IMR-90 (cell line): ENCODE data around the gene DSCAM. TPM values are rescaled to one million over a fixed set of nuclear protein-coding genes. Genes with fewer than 3 reads are reported as not detected.

Experiments
- ATAC-seq: fragments of 200-7000 bp; cut with Tn5 transposase; 2 replicates; pipeline ENCODE4 v1.9.1; 2020; ENCODE audit warnings: low read depth, mild to moderate bottlenecking, moderate library complexity
- BruUV-seq: library from RNA; stranded (reverse); fragments of 400-500 nt; replicated peaks from 2 replicates; lab custom pipeline; 2021; lab: Mats Ljungman, UMichigan
- CTCF ChIA-PET: fragments of 300-600 bp; formaldehyde crosslinking; extraction: SDS; loops from one replicate; lab custom pipeline; 2021; ENCODE audit warnings: antibody characterized with exemption; lab: Yijun Ruan, JAX
- POLR2A ChIA-PET: fragments of 300-600 bp; sonication (Branson Sonifier 250); formaldehyde crosslinking; loops from one replicate; lab custom pipeline; 2022; ENCODE audit warnings: antibody characterized with exemption; ENCODE audit not compliant: unreplicated experiment; lab: Charles Lee
- DNase-seq: peaks from one replicate; pipeline ENCODE4 v3.0.0; 2013
- H2AFZ ChIP-seq: replicated peaks from 2 replicates; pipeline ENCODE3; 2013; ENCODE audit warnings: low read length, mild to moderate bottlenecking; ENCODE audit not compliant: poor library complexity
- H2AK5ac ChIP-seq: 2 replicates; pipeline ENCODE4 v1.6.1; 2013; ENCODE audit warnings: low read depth, low read length, inconsistent platforms
- H2AK9ac ChIP-seq: replicated peaks from 2 replicates; pipeline ENCODE3; 2013; ENCODE audit warnings: mild to moderate bottlenecking, low read depth, low read length, moderate library complexity; ENCODE audit not compliant: poor library complexity
- H2BK120ac ChIP-seq: 2 replicates; pipeline ENCODE4 v1.6.1; 2013; ENCODE audit warnings: low read depth, low read length, inconsistent platforms
- H2BK15ac ChIP-seq: 3 replicates; pipeline ENCODE4 v1.6.1; 2013; ENCODE audit warnings: low read depth, low read length, inconsistent platforms
- H2BK20ac ChIP-seq: 2 replicates; pipeline ENCODE4 v1.6.1; 2013; ENCODE audit warnings: low read depth, mild to moderate bottlenecking, inconsistent platforms, low read length, moderate library complexity
- H2BK5ac ChIP-seq: 2 replicates; pipeline ENCODE4 v1.6.1; 2013; ENCODE audit warnings: mild to moderate bottlenecking, low read depth, low read length, inconsistent platforms; ENCODE audit not compliant: poor library complexity, severe bottlenecking
- H3K14ac ChIP-seq: replicated peaks from 2 replicates; pipeline ENCODE4 v1.6.1; 2013; ENCODE audit warnings: low read depth, low read length, inconsistent platforms
- H3K18ac ChIP-seq: 2 replicates; pipeline ENCODE4 v1.6.1; 2013; ENCODE audit warnings: low read depth, low read length, control low read depth
- H3K23ac ChIP-seq: 2 replicates; pipeline ENCODE4 v1.6.1; 2013; ENCODE audit warnings: low read depth, low read length, inconsistent platforms
- H3K27ac ChIP-seq: 2 replicates; pipeline ENCODE4 v1.5.1; 2013; ENCODE audit warnings: mild to moderate bottlenecking, control low read depth, low read length; ENCODE audit not compliant: insufficient read depth
- H3K27me3 ChIP-seq: 2 replicates; pipeline ENCODE4 v1.6.1; 2013; ENCODE audit warnings: low read length; ENCODE audit not compliant: control insufficient read depth, insufficient read depth
- H3K36me3 ChIP-seq: 2 replicates; pipeline ENCODE4 v1.6.1; 2013; ENCODE audit warnings: low read length, mixed read lengths; ENCODE audit not compliant: control insufficient read depth, insufficient read depth
- H3K4ac ChIP-seq: 2 replicates; pipeline ENCODE4 v1.6.1; 2013; ENCODE audit warnings: low read depth, low read length, inconsistent platforms
- H3K4me1 ChIP-seq: 2 replicates; pipeline ENCODE4 v1.6.1; 2013; ENCODE audit warnings: low read length, mixed read lengths; ENCODE audit not compliant: control insufficient read depth, insufficient read depth
- H3K4me2 ChIP-seq: 2 replicates; pipeline ENCODE4 v1.6.1; 2013; ENCODE audit warnings: low read depth, mild to moderate bottlenecking, control low read depth, low read length, moderate library complexity
- H3K4me3 ChIP-seq: 2 replicates; pipeline ENCODE4 v1.5.1; 2013; ENCODE audit warnings: low read depth, mild to moderate bottlenecking, control low read depth, low read length, moderate library complexity; ENCODE audit not compliant: insufficient read depth
- H3K56ac ChIP-seq: 2 replicates; pipeline ENCODE4 v1.6.1; 2013; ENCODE audit warnings: low read length, inconsistent platforms; ENCODE audit not compliant: insufficient read depth; ENCODE audit errors: extremely low read depth
- H3K79me1 ChIP-seq, 2 experiments: 2 replicates each; pipeline ENCODE4 v1.6.1; 2013; ENCODE audit warnings: low read length in 2 of 2, inconsistent platforms in 1 of 2, low read depth in 1 of 2
- H3K9ac ChIP-seq: 2 replicates; pipeline ENCODE4 v1.6.1; 2013; ENCODE audit warnings: low read depth, low read length, control low read depth
- H3K9me1 ChIP-seq: 2 replicates; pipeline ENCODE4 v1.6.1; 2013; ENCODE audit warnings: low read length, inconsistent platforms; ENCODE audit not compliant: insufficient read depth
- H3K9me3 ChIP-seq: 2 replicates; pipeline ENCODE4 v1.6.1; 2013; ENCODE audit warnings: low read length; ENCODE audit not compliant: control insufficient read depth, insufficient read depth
- H4K20me1 ChIP-seq: 2 replicates; pipeline ENCODE4 v1.6.1; 2013; ENCODE audit warnings: low read length, inconsistent platforms; ENCODE audit not compliant: insufficient read depth
- H4K5ac ChIP-seq: 2 replicates; pipeline ENCODE4 v1.6.1; 2013; ENCODE audit warnings: mild to moderate bottlenecking, low read depth, low read length, control low read depth
- H4K8ac ChIP-seq, 2 experiments: 2 replicates each; pipeline ENCODE4 v1.6.1; 2013; ENCODE audit warnings: low read depth in 2 of 2, low read length in 2 of 2, control low read depth in 1 of 2, inconsistent platforms in 1 of 2
- H4K91ac ChIP-seq: 2 replicates; pipeline ENCODE4 v1.6.1; 2013; ENCODE audit warnings: low read depth, low read length, inconsistent platforms; ENCODE audit not compliant: insufficient read depth
- BHLHE40 ChIP-seq: fragments of 150-350 bp; IDR thresholded peaks from 2 replicates; pipeline ENCODE4 v1.6.1; 2016; ENCODE audit warnings: mild to moderate bottlenecking, low read depth, low read length
- CEBPB ChIP-seq: IDR thresholded peaks from 2 replicates; pipeline ENCODE4 v1.6.1; 2012; ENCODE audit warnings: low read depth, low read length, improper control_type of control experiment
- CHD1 ChIP-seq: IDR thresholded peaks from 2 replicates; pipeline ENCODE4 v1.6.1; 2012; ENCODE audit warnings: low read depth, low read length, improper control_type of control experiment
- FOS ChIP-seq: fragments of 150-350 bp; IDR thresholded peaks from 2 replicates; pipeline ENCODE4 v1.6.1; 2016; ENCODE audit warnings: low read depth, low read length
- MAFK ChIP-seq: IDR thresholded peaks from 2 replicates; pipeline ENCODE4 v1.6.1; 2012; ENCODE audit warnings: low read depth, low read length, improper control_type of control experiment
- MAZ ChIP-seq: IDR thresholded peaks from 2 replicates; pipeline ENCODE4 v1.6.1; 2012; ENCODE audit warnings: low read depth, mild to moderate bottlenecking, low read length, improper control_type of control experiment, moderate library complexity, borderline replicate concordance
- MXI1 ChIP-seq: IDR thresholded peaks from 2 replicates; pipeline ENCODE4 v1.6.1; 2012; ENCODE audit warnings: low read depth, mild to moderate bottlenecking, low read length, moderate library complexity, borderline replicate concordance
- POLR2A ChIP-seq: IDR thresholded peaks from 2 replicates; pipeline ENCODE4 v1.6.1; 2012; ENCODE audit warnings: mild to moderate bottlenecking, low read depth, low read length
- RAD21 ChIP-seq: IDR thresholded peaks from 2 replicates; pipeline ENCODE4 v1.6.1; 2012; ENCODE audit warnings: low read length, improper control_type of control experiment
- RCOR1 ChIP-seq: IDR thresholded peaks from 2 replicates; pipeline ENCODE4 v1.6.1; 2012; ENCODE audit warnings: mild to moderate bottlenecking, low read length, improper control_type of control experiment; ENCODE audit not compliant: insufficient replicate concordance
- RFX5 ChIP-seq: IDR thresholded peaks from 2 replicates; pipeline ENCODE4 v1.8.0; 2012; ENCODE audit warnings: low read depth, mild to moderate bottlenecking, low read length, moderate library complexity
- SMC3 ChIP-seq: fragments of 150-350 bp; IDR thresholded peaks from 2 replicates; pipeline ENCODE4 v1.6.1; 2016; ENCODE audit warnings: low read depth, mild to moderate bottlenecking, antibody characterized with exemption, low read length, moderate library complexity
- whole genome bisulfite sequencing, 2 experiments: methylation state at CpG; one replicate each; pipeline versions ENCODE4 v1.1.5 to v1.1.7; 2013; ENCODE audit warnings: missing lambda C conversion rate in 2 of 2; ENCODE audit not compliant: insufficient read length in 1 of 2; ENCODE audit errors: extremely low coverage in 2 of 2; 5-methylcytosine and 5-hydroxymethylcytosine counted together
- dilution Hi-C: fragments of 300-500 bp; cut with HindIII; formaldehyde crosslinking; loops from one replicate; pipeline ENCODE4 v1.14.3; 2018; ENCODE audit warnings: low sequenced_read_pairs; ENCODE audit not compliant: unreplicated experiment
- in situ Hi-C: fragments of 300-500 bp; cut with MboI; formaldehyde crosslinking; loops from 3 replicates; pipeline ENCODE4 v1.14.3; 2019; ENCODE audit warnings: low sequenced_read_pairs, inconsistent platforms, mixed read lengths
- intact Hi-C: fragments of 100-400 bp; cut with micrococcal nuclease; formaldehyde crosslinking; loops from 2 replicates; pipeline ENCODE4 v1.10.0; 2022
- polyA plus RNA-seq, 3 experiments: library from polyadenylated mRNA; depleted of rRNA; stranded (reverse); fragments of >200 nt; gene quantifications; 2 replicates each; pipeline ENCODE4 v1.2.3, GENCODE V29; 2012; ENCODE audit warnings: low replicate concordance in 1 of 3
- total RNA-seq: library from RNA; depleted of rRNA; stranded (reverse); fragments of >200 nt; gene quantifications from 2 replicates; pipeline ENCODE4 v1.2.3, GENCODE V29; 2012
- TF ChIP-seq, protein P1 (sequence below): fragments of 150-350 bp; IDR thresholded peaks from 2 replicates; pipeline ENCODE4 v1.6.1; 2017; ENCODE audit warnings: mild to moderate bottlenecking, antibody characterized with exemption, low read length, low read depth
- TF ChIP-seq, protein P2 (sequence below): conservative IDR thresholded peaks from 2 replicates; pipeline ENCODE4 v1.5.1; 2012; ENCODE audit warnings: mild to moderate bottlenecking, low read depth, low read length, improper control_type of control experiment

The DSCAM gene
- total and polyA plus RNA-seq, 2 of the 4 experiments (the other 2 are of a cell fraction): under 0.01 to 0.02 TPM

DNA sequence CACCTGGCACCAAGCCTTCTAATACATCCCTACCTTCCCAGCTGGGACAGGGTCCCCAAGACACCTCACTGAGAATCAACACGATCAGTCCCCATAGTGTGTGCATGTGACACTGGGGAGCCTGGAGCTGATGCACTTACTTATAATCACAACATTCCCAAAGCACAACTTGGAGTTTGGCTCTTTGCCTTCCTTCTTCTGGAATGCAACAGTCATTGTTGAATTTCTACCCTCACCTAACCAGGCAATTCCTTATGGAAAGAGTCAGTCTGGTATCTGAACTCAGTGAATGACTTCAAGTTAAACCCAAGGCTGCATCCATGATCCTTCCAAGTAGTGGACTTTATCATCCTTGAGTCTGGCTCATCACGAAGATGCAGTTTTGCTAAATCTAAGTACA, 86.1 kb downstream of the DSCAM start:
- Histone ChIP-seq H3K79me1 (no peaks in the 10 kb centered on the region), H3K9me3 (peaks cover 14% of the 10 kb centered on the region), H2AK5ac (no peak overlapping the region), H3K23ac (no peak overlapping the region), H3K27me3 (no peaks in the 10 kb centered on the region), H3K4me2 (no peak overlapping the region), H3K4ac (no peak overlapping the region), H3K4me1 (no peaks in the 10 kb centered on the region), H2BK120ac (no peak overlapping the region), H2BK20ac (no peak overlapping the region), H4K8ac (no peak overlapping the region), H2AFZ (no peak overlapping the region), H4K5ac (no peak overlapping the region), H3K27ac (no peak overlapping the region), H2BK5ac (no peak overlapping the region), H3K9ac (no peak overlapping the region), H3K14ac (no peak overlapping the region), H3K9me1 (no peaks in the 10 kb centered on the region), H3K18ac (no peak overlapping the region), H2BK15ac (no peak overlapping the region), H3K4me3 (no peak overlapping the region), H3K56ac (no peak overlapping the region), H4K91ac (no peak overlapping the region), H4K20me1 (no peaks in the 10 kb centered on the region), H2AK9ac (no peak overlapping the region), H3K36me3 (no peaks in the 10 kb centered on the region)
- ATAC-seq: no peak
- in situ Hi-C loops (loop anchor here (25.0 kb wide), 1 partner anchor 99 kb away; no protein-coding TSS in a partner anchor), dilution Hi-C loops (no loop called here), intact Hi-C loops (no loop called here)
- no CpG with 5 or more reads among the region's 2 CpGs for WGBS, 2 experiments
- no peak for TF ChIP-seq CEBPB
- TF ChIP-seq CHD1: no peak
- no peak for TF ChIP-seq POLR2A
- TF ChIP-seq, protein P1, sequence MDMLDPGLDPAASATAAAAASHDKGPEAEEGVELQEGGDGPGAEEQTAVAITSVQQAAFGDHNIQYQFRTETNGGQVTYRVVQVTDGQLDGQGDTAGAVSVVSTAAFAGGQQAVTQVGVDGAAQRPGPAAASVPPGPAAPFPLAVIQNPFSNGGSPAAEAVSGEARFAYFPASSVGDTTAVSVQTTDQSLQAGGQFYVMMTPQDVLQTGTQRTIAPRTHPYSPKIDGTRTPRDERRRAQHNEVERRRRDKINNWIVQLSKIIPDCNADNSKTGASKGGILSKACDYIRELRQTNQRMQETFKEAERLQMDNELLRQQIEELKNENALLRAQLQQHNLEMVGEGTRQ: no peak
- TF ChIP-seq, protein P2, sequence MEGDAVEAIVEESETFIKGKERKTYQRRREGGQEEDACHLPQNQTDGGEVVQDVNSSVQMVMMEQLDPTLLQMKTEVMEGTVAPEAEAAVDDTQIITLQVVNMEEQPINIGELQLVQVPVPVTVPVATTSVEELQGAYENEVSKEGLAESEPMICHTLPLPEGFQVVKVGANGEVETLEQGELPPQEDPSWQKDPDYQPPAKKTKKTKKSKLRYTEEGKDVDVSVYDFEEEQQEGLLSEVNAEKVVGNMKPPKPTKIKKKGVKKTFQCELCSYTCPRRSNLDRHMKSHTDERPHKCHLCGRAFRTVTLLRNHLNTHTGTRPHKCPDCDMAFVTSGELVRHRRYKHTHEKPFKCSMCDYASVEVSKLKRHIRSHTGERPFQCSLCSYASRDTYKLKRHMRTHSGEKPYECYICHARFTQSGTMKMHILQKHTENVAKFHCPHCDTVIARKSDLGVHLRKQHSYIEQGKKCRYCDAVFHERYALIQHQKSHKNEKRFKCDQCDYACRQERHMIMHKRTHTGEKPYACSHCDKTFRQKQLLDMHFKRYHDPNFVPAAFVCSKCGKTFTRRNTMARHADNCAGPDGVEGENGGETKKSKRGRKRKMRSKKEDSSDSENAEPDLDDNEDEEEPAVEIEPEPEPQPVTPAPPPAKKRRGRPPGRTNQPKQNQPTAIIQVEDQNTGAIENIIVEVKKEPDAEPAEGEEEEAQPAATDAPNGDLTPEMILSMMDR: no peak
- no peak for TF ChIP-seq MAFK
- no peak for TF ChIP-seq RCOR1
- no peak for TF ChIP-seq BHLHE40
- TF ChIP-seq RAD21: no peak
- no peak for TF ChIP-seq RFX5
- TF ChIP-seq MAZ: no peak
- no peak for TF ChIP-seq SMC3
- TF ChIP-seq FOS: no peak
- TF ChIP-seq MXI1: no peak
- BruUV-seq: no TSS peak
- DNase-seq: no peak
- POLR2A ChIA-PET: no interaction called here
- CTCF ChIA-PET: no interaction called here
